HG03103 (cell line): ENCODE results near the gene PLEKHG4B.

Experiments
- ATAC-seq: cut with Tn5 transposase; IDR thresholded peaks from one replicate; pipeline ENCODE4 v1.9.1; 2021; ENCODE audit warnings: low read depth; ENCODE audit not compliant: unreplicated experiment

Gene PLEKHG4B

DNA sequence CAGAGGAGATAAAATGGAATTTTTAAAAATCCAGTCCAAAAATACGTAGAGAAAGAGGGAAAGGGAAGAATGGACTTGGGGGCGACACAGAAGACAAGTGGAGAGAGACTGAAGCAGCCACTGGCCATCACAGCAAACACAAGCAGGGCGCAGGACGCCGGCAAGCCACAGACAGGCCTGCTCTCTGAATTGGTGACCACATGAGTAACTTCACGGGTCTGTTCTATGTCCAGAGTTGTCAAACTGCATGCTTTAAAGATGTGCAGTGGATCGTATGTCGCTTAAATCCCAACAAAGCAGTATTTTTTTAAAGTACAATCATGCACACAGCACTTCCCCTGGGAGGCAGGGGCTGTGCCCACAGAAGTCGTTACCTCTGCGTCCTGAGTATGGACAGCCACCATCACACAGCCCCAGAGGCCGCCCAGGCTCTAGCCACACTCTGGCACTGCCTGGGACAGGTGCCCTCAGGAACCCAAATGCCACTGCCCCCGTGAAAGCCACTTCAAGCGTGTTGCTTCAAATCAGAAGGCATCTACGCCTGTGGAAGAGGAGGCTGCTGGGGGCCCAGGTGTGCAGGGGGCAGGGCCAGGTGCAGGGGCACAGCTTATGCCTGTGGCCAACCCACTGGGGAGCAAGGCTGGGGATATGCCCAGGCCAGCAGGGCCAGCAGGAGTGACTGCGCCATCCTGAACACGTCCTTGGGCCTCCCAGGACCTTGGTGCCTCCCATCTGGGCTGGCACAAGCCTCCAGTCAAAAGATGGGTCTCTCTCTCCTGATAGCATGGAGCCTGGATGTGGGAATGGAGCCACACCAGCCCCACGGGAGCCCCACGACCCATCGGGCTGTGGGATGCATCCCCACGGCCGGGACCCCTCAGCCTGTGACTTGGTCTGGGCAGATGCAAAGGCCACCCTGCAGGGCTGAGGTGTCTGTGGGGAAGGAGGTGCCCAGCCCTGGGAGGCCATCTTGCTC, 93.4 kb downstream of the PLEKHG4B start:
- ATAC-seq = no peak

DNA sequence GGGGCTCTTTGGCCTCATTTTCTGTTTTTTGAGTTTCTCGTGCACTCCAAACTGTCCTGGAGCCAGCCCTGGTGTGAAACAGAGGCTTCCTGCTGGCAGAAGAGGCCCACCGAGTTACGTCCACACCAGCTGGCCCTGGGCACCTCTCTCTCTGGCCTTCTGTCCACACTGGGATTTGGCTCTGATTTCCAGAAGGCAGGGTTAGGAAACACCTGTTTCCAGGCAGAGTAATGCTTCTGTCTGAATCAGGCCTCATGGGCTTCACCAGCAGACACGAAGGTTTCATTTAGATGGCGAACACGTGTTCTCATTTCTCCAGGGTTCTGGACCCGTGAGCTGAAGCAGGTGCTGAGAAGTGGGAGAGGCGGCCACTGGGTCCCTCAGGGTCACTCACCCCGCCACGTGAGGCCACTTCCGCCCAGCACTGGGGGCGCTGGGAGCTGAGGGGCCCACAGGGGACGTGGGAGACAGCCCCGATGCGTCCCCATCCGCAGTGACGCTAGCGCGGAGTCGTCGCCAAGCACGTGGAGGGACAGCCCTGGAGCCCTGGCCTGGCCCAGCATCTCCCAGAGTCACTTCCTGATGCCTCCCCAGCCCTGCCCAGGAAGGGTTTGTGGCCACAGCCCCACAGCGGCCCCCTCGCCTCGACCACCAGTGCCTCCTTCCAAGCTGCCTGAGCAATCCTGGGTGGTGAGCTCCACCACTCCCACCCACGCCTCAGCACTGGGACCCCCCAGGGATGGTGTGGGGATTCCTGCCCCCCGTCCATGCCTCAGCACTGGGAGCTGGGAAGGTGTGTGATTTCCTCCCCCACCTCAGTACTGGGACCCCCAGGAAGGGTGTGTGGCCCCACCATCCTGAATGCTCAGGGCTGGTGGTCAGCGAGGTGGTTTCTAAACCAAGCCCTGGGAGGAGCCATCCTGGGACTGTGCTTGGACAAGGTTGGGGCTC, 94.4 kb downstream of the PLEKHG4B start:
- ATAC-seq = no peak

DNA sequence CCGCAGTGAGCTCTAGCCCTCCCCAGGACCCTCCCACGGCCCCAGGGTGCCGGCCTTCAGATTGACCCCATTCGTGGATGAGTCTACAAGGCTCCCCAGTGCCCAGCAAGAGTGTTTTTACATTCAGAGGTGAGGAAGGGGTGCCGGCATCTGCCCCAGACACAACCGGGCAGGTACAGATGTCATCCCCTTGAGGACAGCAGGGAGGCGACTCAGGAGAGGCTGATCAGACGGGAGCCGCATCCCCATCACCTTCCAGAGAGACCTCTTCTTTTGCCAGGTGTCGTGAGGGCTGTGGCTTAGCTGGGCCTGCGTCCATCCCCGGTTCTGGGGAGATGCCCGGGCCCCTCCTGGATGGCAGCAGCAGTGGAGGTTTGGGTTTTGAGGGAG, 95.1 kb downstream of the PLEKHG4B start:
- no peak for ATAC-seq

DNA sequence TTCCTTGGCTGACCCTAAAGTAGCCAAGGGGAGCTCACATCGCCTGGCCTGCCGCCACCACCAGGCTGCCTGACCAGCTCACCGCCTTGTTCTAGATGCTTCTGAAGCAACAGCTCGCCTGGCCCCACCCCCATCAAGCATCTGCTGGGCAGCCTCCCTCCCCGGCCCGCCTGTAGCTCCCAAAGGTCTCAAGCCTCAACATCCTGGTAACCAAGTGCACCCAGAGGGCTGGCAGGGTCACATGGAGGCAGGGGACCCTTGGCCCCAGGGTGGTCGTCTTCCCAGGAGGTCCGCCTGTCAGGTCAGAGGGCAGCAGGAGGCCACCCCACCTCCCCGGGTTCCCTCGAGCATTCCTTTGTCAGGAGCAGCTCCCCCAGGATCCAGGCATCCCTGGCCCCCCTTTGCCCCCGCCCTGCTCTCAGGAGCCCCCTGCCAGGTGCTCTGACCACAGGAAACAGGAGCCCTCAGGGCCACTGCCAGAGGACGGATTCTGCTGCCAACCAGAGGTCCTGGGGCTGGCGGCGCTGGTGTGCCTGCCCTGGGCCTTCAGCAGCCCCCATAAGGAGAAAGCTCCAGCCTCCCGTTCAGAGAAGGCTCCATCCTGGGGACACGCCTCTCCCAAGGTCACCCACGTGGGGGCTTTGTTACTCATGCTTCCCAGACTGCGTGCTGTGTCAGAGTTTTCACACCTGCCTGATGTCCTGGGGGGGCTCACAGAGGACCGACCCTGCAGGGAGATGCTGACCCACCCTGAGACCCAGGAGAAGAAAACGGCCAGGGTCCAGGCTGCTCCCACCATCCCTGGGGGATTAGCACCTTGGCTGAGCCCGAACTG, 95.9 kb downstream of the PLEKHG4B start:
- ATAC-seq = no peak

DNA sequence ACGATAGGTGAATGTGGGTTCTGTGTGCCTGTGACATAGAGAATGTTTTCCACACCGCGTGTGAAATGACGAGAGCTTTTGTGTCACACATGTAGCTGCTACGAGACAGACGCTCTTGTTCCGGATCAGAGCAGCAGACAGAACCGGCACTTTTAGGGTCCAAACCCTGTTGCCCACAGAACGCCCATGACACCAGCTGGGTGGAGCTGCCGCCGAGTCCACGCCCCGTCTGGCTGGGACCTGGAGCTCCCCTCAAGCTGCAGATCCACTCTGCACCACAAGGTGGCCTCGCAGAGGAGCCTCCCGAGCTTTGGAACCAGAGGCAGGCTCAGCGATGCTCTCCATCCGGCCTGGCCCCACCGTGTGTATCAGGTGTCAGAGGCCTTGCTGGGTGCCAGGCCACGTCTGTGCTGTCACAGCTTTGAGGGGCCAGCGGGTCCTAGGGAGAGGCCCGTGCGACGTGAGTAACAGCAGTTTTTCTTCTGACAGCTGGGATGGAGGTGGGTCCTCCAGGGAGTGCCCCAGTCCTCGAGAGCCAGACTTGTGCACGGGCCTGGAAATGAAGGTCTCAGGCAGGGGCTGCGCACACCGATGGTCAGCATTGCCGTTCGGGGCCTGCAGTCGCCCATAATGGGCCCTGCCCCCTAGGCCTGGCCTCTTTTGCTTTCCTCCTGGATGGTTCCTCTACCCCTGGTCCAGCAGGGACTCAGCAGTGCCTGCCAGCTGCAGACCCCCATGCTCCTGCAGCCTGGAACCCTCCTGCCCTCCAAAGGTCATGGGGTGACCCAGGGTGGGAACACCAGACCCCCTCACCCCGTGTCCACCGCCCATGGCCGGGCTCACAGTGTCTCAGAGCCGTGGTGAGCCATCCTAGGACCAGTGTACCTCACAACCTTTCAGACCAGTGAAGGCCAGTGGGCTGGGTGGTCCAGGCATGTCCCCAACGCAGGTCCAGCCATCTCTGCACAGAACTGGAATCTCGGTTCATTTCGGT, 96.8 kb downstream of the PLEKHG4B start:
- peak; percentile 77 for ATAC-seq

DNA sequence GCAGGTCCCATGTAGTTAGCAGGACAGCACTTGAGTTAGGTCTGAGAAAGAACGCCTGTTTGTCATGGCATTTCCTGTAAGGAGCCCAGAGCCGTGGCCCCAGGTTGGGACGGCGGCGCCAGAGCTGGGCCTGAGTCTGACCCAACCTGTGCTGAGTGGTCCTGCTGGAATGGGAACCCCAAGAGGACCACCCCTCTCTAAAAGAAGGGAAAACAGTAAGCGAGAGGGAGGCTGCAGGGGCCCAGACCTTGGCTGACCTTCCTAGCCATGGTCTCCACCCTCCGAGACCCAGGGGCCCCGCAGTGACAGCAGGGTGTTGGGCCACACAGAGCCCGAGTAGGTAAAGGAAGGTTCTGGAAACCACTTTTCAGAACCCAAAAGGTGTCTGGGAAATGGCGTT, 97.5 kb downstream of the PLEKHG4B start:
- ATAC-seq = no peak

DNA sequence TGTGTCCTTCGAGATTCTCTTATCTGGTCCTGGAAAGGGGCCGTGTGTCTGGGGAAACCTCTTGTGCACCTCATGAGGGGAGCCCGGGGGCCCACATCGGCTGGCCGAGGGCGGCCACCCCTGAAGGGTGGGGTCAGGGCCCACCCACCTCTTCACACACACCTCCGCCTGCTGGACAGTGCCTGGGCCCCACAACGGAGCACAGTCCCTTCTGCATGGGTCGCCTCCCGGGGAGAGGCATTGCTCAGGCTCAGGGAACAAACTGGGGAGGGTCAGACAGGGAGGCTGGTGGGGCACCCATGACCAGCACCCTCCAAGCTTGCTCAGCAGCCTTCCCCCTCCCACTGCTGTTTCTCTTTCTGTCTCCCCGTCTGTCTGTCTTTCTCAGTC, 98.0 kb downstream of the PLEKHG4B start:
- ATAC-seq = no peak

DNA sequence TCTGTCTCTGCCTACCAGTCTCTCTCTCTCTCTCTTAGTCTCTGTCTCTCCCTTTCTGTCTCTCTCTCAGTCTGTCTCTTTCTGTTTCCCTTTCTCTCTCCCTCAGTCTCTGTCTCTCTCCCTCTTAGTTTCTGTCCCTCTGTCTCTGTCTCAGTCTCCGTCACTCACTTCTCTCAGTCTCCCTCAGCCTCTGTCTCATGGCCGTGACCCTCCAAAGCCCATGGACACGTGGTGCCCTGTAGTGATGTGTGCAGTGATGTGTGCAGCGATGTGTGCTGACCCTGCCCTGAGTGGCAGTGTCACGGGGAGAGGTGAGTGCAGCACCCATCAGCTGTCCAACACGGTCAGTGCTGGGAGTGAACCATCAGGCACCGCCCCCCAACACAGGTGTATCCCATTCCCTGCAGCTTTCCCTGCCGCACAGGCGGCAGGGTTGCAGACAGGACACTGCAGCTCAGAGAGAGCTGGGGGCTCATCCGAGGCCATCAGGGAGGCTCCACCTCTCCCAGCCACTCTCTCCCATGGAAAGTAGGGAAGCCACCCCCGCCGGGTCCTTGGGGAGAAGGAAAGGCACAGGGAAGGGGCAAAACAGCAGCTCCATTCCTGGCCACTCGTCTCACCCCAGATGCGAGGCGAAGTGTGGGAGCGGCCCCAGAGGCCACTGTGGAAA, 98.5 kb downstream of the PLEKHG4B start:
- ATAC-seq = no peak

DNA sequence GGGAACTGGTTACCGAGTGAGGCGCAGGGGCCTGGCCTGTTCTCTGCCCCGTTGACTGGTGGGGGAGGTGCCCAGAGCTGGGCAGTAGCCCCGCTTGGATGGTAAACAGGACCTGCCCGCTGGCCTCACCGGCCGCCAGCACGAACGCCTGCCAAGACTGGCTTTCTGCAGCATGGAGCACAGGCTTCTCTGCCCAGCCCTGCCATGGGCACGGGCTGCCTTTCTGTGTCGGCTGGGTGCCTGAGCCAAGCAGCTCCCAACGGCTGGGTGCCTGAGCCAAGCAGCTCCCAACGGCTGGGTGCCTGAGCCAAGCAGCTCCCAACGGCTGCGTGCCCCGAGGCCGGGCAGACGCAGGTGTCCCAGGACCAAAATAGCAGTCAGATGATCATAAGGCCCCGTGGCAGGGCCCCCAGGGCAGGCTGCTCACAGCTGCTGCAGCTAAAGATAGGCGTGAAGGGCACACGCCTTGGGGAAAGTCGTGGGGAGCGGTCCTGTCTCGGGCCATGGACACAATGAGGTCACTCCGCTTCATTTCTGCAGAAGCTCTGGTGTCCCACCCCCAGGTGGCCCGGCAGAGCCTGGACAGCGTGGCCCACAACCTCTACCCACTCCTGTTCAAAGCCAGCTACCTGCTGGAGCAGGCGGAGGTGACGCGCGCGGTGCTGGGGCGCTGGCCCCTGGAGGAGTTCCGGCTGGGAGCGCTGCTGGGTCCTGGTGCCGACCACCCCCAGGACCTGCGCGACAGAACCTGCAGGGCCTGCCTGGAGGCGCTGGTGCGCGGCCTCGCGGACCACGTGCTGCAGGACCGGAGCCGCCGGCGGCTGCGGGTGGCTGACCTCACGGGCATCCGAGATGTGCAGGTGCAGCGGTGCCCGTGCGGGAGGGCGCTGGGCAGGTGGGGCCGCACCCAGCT, 99.3 kb downstream of the PLEKHG4B start, which contains the start of gene LRRC14B:
TSS of gene LRRC14B (plus strand) at position 460 of the 913 bp plus-strand sequence. CDS start at position 504, 44 bp downstream.
- ATAC-seq = no peak

DNA sequence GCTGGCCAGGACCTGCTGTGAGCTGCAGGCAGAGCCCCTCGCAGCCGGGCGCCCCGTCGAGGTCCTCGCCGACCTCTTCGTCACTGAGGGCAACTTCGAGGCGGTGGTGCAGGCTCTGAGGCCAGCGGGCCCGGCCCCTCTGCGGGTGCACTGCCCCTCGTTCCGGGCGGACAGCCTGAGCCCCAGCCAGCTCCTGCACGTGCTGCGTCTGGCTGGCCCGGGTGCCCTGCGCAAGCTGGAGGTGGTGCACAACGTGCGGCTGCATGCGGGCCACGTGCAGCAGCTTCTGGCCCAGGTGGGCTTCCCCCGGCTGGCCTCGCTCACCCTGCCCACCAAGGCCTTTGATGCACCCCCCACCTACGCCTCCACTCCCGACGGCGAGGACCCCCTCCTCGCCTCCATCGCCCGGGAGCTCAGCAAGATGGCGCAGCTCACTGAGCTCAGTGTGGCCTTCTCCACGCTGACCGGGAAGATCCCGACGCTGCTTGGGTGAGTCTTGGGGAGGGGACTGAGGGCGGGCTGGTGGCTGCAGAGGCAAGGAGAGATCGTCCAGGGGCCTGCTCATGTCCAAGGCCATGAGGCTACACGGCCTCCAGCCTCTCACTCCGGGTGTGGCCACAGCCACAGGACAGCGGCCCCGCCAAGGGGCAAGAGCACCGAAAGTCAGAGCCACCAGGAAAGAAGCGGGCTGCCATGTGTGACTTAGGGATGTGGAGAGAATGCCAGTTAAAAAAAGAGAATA, 100.2 kb downstream of the PLEKHG4B start:
- no peak for ATAC-seq

DNA sequence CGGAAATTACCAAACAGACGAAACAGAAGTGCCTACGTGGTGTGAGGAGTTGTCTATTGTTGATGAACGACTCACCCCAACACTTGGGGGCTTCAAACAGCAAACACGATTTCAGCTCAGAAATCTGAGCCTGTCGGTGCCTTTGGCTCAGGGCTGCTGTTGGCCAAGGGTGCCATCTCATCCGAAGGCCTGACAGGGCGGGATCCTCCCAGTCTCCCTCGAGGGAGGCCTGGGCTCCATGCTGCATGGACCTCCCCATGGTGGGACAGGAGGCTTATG, 100.7 kb downstream of the PLEKHG4B start:
- no peak for ATAC-seq

DNA sequence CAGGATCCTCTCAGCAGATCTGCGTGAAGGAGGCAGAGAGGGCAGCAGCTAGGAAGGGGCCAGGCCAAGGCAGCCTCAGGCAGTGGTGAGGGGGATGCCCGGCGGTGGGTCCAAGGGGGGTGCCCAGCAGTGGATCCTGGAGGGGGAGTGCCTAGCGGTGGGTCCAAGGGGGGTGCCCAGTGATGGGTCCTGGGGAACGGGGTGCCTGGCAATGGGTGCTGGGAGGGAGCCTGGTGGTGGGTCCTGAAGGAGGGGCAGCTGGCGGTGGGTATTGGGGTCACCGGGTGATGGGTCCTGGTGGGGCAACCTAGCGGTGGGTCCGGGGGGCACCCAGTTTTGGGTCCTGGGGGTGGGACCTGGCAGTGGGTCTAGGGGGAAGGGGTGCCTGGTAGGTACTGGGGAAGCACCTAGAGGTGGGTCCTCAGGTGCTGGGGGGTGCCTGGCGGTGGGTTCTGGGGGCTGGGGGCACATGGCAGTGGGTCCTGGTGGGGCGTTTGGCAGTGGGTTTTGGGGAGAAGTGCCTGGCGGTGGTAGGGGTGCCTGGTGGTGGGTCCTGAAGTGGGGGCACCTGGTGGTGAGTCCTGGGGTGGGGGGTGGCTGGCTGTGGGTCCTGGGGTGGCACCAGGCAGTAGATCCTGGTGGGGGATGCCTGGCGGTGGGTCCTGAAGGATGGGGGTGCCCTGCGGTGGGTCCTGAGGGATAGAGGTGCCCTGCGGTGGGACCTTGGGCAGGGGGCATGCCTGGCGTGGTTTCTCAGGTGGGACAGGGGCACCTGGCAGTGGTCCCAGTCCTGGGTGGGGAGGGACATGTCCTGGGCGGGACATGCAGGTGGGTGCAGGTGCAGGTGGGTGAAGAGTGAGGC, 101.2 kb downstream of the PLEKHG4B start:
- ATAC-seq = no peak

DNA sequence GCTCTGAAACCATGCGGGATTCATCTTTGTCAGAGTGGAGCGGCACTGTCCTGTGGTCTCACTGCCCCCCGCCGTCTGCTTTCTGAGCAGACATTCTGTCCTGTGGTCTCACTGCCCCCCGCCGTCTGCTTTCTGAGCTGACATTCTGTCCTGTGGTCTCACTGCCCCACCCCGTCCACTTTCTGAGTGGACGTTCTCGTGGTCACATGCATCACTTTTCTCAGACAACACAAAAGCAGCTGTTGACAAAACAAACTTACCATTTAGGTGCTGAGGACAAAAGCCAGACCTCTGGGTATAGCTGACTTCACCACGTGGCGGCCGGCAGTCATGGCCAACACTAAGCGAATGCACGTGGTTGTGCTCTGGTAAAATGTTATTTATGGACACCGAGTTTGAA, 102.1 kb downstream of the PLEKHG4B start:
- ATAC-seq = no peak

DNA sequence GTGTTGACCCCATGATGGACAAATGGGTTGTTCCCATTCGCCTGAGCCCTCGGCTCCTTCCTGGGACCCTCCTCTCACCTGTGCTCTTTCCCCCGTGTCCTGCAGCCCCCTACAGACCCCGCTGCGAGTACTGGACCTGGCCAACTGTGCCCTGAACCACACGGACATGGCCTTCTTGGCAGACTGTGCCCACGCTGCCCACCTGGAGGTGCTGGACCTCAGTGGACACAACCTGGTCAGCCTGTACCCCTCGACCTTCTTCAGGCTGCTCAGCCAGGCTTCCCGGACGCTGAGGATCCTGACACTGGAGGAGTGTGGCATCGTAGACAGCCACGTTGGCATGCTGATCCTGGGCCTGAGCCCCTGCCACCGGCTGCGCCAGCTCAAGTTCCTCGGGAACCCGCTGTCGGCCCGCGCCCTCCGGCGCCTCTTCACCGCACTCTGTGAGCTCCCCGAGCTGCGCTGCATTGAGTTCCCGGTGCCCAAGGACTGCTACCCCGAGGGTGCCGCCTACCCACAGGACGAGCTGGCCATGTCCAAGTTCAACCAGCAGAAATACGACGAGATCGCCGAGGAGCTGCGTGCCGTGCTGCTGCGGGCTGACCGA, 102.7 kb downstream of the PLEKHG4B start:
- ATAC-seq = no peak

DNA sequence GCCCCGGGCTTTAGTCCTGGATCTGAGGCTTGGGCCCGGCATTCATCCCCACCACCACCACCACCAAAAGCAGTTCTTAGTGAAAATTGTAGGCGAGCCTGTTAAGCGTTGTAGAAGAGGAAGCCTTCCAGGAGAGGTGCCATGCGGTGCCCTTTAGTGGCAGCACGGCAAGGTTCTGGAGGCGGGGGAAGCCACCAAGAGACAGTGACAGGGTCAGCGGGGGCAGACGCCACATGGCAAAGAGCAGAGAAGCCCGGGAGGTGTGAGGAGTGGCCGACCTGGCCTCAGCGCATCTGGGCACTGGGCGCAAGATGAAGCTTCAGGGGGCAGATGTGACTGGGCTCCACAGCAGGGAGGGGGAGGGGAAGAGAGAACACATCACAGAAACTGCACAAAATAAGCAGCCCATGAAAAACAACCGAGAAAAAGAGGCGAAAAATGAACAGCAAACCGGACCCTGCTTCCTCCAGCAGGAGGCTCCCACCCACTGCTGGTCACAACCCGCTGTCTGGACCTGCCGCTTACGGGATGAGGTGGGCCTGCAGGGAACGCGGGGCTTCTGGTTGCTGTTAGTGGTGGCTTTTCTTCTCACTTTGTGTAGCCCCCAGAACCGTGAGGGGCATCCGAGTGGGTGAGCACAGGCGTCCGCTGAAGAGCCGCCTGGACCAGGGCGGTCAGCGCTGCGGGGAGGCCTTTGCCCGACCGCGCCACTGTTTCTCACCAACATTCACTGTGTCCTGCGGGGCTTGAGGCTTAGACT, 103.6 kb downstream of the PLEKHG4B start:
- ATAC-seq = no peak
